Epithelial cell of proximal tubule (primary cell): ENCODE measurements around the gene NGEF. TPM values are rescaled to one million over a fixed set of nuclear protein-coding genes. Genes with fewer than 3 reads are reported as not detected.

ENCODE experiments used
- DNase-seq: peaks from one replicate; pipeline ENCODE4 v3.0.0-alpha.2; 2011; ENCODE audit warnings: low read depth
- H3K4me3 ChIP-seq: 2 replicates; pipeline ENCODE4 v1.5.1; 2011; ENCODE audit warnings: low read depth, mild to moderate bottlenecking, low read length
- total RNA-seq: library from RNA; depleted of rRNA; stranded (reverse); fragments of >200 nt; gene quantifications from 2 replicates; pipeline ENCODE4 v1.2.3, GENCODE V29; 2015
- TF ChIP-seq, protein P1 (sequence below): conservative IDR thresholded peaks from 2 replicates; pipeline ENCODE4 v1.5.1; 2012; ENCODE audit warnings: low read depth, mild to moderate bottlenecking, low read length

The NGEF gene
- total RNA-seq, 1 donor from 2014 or later = 8.6 TPM

DNA sequence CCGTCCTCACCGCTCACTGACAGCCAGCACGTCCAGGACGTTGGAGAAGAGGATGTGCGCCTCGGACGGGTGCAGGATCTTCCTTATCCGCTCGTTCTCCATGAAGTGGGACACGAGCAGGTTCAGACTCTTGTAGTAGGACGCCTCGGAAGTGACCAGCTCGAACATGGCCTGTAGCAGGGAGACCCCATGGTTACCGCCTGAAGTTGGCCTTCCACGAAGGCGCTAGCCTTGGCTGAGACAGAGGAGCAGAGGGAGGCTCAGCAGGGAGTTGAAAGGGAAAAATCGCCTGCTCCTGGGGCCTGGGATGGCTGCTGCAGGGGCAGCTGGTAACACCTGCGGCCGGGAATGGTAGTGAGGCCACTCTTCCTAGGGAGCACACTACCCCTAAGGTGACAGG is 118.3 kb downstream of the NGEF start:
- TF ChIP-seq, protein P1, sequence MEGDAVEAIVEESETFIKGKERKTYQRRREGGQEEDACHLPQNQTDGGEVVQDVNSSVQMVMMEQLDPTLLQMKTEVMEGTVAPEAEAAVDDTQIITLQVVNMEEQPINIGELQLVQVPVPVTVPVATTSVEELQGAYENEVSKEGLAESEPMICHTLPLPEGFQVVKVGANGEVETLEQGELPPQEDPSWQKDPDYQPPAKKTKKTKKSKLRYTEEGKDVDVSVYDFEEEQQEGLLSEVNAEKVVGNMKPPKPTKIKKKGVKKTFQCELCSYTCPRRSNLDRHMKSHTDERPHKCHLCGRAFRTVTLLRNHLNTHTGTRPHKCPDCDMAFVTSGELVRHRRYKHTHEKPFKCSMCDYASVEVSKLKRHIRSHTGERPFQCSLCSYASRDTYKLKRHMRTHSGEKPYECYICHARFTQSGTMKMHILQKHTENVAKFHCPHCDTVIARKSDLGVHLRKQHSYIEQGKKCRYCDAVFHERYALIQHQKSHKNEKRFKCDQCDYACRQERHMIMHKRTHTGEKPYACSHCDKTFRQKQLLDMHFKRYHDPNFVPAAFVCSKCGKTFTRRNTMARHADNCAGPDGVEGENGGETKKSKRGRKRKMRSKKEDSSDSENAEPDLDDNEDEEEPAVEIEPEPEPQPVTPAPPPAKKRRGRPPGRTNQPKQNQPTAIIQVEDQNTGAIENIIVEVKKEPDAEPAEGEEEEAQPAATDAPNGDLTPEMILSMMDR = no peak
- DNase-seq = no peak
- H3K4me3 ChIP-seq = no peak overlapping the region

DNA sequence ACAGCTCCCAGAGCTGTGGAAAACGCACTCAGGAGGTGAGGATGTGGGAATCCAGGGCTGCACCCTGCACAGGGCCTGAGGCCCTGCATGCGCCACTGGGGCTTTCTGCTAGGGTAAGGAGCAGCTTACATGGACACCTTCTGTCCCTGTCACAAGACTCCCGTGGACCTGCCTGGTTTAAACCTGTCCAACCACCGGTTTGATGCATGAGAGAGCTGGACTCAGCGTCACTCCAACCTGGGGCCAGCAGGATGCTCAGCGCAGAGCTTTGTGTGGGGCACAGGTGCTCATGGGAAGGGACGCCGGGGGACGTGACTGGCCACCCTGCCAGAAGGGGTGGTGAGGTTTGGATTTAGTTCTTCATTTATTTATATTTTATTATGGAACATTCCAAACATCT is 118.8 kb downstream of the NGEF start:
- no peak for DNase-seq
- no peak overlapping the region for H3K4me3 ChIP-seq
- TF ChIP-seq, protein P1 = no peak

DNA sequence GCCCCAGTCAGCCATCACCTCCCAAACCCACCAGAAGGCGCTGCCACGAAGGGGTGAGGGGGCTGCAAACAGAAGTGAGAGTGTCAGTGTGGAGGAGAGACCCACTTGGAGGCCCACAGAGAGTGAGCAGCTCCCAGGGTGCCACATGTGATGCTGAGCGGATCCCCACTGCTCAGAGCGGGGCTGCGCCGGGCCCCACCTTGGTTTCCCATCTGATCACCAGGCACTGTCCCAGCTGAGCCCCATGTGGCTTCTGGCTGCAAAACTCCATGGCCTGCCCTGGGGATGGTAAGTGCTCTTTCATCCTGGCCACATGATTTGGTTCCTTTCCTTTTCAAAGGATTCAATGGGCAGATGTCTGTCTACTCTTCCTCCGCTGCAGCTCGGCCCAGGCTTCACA is 119.2 kb downstream of the NGEF start:
- DNase-seq = no peak
- H3K4me3 ChIP-seq = no peak overlapping the region
- TF ChIP-seq, protein P1 = no peak

DNA sequence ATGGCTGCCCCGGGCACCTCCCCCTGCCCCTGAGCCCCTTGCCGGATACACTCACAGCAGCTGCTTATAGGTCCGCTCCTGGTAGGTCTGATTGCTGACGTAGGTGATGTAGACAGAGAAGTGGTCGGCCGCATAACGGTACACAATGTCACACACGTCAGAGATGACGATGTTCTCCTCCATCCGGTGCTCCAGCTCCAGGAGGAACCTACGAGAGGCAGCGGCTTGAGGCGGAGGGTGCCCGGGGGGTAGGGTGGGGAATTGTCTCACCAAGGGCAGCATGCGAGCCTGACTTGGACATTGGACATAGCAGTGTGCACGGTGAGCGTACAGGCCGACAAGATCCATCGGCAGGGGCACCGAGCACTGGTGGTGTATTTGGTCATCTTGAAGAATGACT is 120.2 kb downstream of the NGEF start:
- DNase-seq = no peak
- TF ChIP-seq, protein P1 = no peak
- H3K4me3 ChIP-seq = no peak overlapping the region

DNA sequence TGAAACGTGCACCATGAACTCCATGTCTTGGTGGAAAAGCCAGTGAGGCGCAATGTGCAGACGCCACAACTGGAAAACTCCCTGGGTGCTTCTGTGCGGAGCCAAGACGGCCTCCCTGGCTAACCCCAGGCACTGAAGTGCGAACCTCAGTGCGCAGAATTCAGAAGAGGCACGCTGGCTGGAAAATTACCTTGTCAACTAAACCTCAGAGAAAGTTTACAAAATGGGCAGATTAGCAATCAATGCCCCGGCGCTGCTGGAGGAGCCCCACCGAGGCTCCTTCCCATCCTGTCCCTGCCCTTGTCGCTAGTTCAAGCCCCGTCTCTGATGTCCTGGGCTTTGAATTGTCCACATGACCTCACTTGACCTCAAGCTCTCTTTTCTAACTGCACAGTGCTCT is 120.8 kb downstream of the NGEF start:
- H3K4me3 ChIP-seq = no peak overlapping the region
- TF ChIP-seq, protein P1 = no peak
- no peak for DNase-seq

DNA sequence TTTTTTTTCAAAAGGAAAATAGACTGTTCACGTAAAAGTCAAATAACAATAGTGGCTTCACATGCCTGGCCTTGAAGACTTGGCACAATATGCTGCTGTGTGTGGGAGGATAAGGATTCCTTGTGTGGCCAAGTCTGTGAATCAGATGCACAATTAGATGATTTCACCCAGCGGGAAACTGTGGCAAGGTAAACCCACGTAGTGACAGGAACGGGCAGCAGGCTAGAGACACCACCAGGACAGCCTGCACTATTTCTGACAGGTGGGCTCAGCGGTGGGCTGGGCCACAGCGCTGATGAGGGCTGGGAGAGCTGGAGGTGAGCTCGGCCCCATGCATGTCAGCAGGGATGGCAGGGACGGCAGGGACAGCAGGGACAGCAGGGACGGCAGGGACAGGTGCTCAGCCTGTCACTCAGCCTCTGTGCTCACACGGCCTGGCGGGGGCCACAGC is 121.4 kb downstream of the NGEF start:
- no peak overlapping the region for H3K4me3 ChIP-seq
- TF ChIP-seq, protein P1 = no peak
- DNase-seq = no peak

DNA sequence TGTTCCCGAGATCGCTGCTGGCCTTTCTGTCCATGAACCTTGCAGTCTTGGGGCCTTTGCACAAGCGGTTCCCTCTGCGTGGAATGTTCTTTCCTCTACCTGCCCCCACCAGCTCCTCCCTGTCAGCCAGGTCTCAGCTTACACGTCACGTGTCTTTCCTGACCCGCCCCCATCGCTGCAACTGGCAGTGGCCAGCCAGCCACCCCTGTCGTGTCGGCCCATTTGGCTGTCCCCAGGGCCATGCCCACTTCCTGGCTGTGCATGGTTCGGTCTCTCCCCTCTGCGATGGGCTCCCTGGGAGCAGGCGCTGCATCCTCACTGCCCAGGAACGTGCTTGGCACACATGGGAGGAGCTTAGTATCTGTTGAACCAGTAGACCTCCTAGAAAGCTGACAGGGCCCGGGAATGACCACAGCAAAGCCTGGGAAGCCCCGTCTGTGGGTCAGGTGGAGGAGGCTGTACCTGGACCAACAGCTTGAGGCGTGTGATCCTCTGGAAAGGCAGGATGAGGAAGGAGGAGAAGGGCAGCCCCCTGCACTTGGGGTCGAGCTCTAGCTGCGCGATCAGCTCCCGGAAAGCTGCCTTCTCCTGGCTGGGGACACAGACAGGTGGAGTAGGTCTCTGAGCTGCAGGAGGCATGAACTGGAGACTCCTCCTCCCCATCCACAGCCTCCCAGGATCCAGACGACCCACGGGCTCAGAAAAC is 122.0 kb downstream of the NGEF start:
- TF ChIP-seq, protein P1 = no peak
- no peak overlapping the region for H3K4me3 ChIP-seq
- no peak for DNase-seq
